Thoracic aorta (tissue), 2 donors: Measurements from ENCODE around the gene ZC3H12D. TPM values are rescaled to one million over a fixed set of nuclear protein-coding genes. Genes with fewer than 3 reads are reported as not detected.

Experiments
- ATAC-seq: fragments of 150-250 bp; one replicate; pipeline ENCODE4 v1.8.0; 2017; ENCODE audit warnings: low read depth; ENCODE audit not compliant: insufficient number of reproducible peaks, low FRiP score
- DNase-seq: peaks from one replicate; pipeline ENCODE4 v3.0.0-alpha.2; 2020; ENCODE audit warnings: low spot score
- H3K27ac ChIP-seq, 2 donors: fragments of 200-600 bp; sonication (generic); 1 replicate in 1 of 2; 2 replicates in 1 of 2; pipeline ENCODE4 v1.5.1; 2016; ENCODE audit warnings: mild to moderate bottlenecking in 2 of 2, moderate library complexity in 2 of 2
- H3K27me3 ChIP-seq: fragments of 200-600 bp; sonication (generic); replicated peaks from 2 replicates; pipeline ENCODE4 v1.6.0; 2016; ENCODE audit warnings: mild to moderate bottlenecking; ENCODE audit not compliant: insufficient read depth
- H3K36me3 ChIP-seq: fragments of 200-600 bp; sonication (generic); one replicate; pipeline ENCODE4 v1.5.1; 2016
- H3K4me1 ChIP-seq, 2 donors: fragments of 200-600 bp; sonication (generic); 1 replicate in 1 of 2; 2 replicates in 1 of 2; pipeline versions ENCODE4 v1.5.1 to v1.6.0; 2016; ENCODE audit warnings: low read depth in 2 of 2, mild to moderate bottlenecking in 1 of 2; ENCODE audit not compliant: control insufficient read depth in 1 of 2
- H3K4me3 ChIP-seq: fragments of 200-600 bp; sonication (generic); 2 replicates; pipeline ENCODE4 v1.5.1; 2016; ENCODE audit warnings: mild to moderate bottlenecking
- H3K9me3 ChIP-seq: fragments of 200-600 bp; sonication (generic); 2 replicates; pipeline ENCODE4 v1.5.1; 2016
- total RNA-seq, 2 donors: library from RNA; depleted of rRNA; stranded (reverse); fragments of >200 nt; gene quantifications; one replicate each; pipeline versions ENCODE4 v1.1.0 to v1.2.3, GENCODE V29; 2016
- TF ChIP-seq, protein P1 (sequence below): fragments of 200-600 bp; sonication (generic); IDR thresholded peaks from one replicate; pipeline ENCODE4 v1.5.1; 2019; ENCODE audit warnings: antibody characterized with exemption

Gene ZC3H12D
- total RNA-seq, 2 donors from 2014 or later = 1.9 to 3.8 TPM

DNA sequence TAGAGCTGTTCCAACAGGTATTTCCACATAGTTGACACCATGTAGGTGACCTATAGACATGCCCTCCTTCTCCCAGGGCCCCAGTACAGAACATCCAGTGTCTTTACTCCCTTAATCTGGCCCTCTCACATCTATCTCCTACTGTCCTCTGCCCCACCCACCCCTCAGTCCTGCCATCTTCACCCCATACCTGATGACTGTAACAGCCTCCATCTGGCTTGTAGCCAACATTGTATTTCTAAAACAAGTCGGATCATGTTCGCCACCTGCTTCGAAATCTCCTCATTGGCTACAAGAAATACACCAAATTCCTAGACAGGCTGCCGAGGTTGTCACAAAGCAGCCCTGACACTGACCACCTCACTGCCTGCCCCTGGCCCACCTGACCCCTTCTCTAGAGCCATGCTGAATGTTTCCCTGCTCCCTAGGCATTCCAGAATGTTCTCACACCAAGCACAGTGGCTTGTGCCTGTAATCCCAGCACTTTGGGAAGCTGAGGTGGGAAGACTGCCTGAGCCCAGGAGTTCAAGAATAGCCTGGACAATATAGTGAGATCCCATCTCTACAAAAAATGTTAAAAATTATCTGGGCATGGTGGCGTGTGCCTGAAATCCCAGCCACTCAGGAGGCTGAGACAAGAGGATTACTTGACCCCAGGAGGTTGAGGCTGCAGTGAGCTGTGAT lies 6.0 kb downstream of the ZC3H12D start:
- H3K27ac ChIP-seq = no peak overlapping the region
- TF ChIP-seq, protein P1, sequence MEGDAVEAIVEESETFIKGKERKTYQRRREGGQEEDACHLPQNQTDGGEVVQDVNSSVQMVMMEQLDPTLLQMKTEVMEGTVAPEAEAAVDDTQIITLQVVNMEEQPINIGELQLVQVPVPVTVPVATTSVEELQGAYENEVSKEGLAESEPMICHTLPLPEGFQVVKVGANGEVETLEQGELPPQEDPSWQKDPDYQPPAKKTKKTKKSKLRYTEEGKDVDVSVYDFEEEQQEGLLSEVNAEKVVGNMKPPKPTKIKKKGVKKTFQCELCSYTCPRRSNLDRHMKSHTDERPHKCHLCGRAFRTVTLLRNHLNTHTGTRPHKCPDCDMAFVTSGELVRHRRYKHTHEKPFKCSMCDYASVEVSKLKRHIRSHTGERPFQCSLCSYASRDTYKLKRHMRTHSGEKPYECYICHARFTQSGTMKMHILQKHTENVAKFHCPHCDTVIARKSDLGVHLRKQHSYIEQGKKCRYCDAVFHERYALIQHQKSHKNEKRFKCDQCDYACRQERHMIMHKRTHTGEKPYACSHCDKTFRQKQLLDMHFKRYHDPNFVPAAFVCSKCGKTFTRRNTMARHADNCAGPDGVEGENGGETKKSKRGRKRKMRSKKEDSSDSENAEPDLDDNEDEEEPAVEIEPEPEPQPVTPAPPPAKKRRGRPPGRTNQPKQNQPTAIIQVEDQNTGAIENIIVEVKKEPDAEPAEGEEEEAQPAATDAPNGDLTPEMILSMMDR = no peak
- H3K9me3 ChIP-seq = no peaks in the 10 kb centered on the region
- H3K4me1 ChIP-seq = peaks cover 0 to 7% of the 10 kb centered on the region in 2 donors
- DNase-seq (no peak), ATAC-seq (no peak)
- H3K27me3 ChIP-seq = no peaks in the 10 kb centered on the region
- H3K4me3 ChIP-seq = no peak overlapping the region
- H3K36me3 ChIP-seq = no peaks in the 10 kb centered on the region

DNA sequence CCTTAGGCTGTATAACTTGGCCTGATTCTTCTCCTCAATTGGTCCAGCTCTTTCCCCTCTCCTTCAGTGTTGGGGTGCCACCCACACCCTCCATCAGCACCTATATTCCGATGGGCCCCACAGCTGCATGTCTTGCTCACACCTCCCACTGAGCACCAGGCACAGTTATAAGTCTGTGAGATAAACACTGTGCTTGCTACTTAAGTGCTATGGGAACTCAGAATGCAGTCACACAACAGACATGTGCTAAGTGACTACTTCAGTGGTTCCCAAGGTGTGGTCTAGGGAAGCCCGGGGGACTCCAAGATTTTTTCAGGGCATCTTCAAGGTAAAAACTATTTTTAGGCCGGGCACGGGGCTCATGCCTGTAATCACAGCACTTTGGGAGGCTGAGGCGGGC lies 7.3 kb downstream of the ZC3H12D start:
- H3K9me3 ChIP-seq = no peaks in the 10 kb centered on the region
- H3K27ac ChIP-seq = no peak overlapping the region
- no peak for ATAC-seq
- DNase-seq = no peak
- peaks cover 0 to 13% of the 10 kb centered on the region in 2 donors for H3K4me1 ChIP-seq
- H3K36me3 ChIP-seq = no peaks in the 10 kb centered on the region
- H3K4me3 ChIP-seq = no peak overlapping the region
- H3K27me3 ChIP-seq = no peaks in the 10 kb centered on the region
- TF ChIP-seq, protein P1 = no peak

DNA sequence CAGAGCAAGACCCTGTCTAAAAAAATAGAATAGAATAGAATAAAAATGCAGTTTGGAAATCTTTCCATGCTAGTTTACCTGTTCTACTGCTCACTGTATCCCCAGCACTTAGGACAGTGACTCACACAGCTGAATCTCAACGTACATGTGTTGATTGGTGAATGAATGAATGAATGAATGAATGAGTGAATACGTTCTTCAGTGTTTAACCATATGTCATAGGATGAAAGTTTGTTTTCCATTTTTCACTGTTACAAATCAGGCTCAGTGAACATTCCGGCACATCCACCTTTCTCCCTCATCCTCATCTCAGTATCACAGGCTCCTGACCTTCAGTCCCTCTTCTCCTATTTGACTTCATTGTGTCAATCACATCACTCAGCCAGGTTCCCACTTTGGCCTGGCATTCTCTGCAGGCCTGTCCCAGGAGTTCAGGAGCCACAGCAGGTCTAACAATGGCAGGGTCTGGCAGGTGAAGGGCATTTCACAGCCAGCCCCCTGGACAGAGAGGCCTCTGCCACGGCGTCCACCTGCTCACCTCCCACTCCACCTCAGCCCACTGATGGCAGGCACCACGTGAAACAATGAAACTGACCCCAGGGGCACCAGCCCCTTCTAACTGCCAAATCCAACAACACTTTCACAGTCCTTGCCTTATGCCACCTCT lies 7.9 kb downstream of the ZC3H12D start:
- DNase-seq (no peak), ATAC-seq (no peak)
- no peak overlapping the region for H3K4me3 ChIP-seq
- no peaks in the 10 kb centered on the region for H3K27me3 ChIP-seq
- H3K9me3 ChIP-seq = no peaks in the 10 kb centered on the region
- no peak overlapping the region for H3K27ac ChIP-seq
- no peaks in the 10 kb centered on the region for H3K36me3 ChIP-seq
- peaks cover 0 to 7% of the 10 kb centered on the region in 2 donors for H3K4me1 ChIP-seq
- TF ChIP-seq, protein P1 = no peak

DNA sequence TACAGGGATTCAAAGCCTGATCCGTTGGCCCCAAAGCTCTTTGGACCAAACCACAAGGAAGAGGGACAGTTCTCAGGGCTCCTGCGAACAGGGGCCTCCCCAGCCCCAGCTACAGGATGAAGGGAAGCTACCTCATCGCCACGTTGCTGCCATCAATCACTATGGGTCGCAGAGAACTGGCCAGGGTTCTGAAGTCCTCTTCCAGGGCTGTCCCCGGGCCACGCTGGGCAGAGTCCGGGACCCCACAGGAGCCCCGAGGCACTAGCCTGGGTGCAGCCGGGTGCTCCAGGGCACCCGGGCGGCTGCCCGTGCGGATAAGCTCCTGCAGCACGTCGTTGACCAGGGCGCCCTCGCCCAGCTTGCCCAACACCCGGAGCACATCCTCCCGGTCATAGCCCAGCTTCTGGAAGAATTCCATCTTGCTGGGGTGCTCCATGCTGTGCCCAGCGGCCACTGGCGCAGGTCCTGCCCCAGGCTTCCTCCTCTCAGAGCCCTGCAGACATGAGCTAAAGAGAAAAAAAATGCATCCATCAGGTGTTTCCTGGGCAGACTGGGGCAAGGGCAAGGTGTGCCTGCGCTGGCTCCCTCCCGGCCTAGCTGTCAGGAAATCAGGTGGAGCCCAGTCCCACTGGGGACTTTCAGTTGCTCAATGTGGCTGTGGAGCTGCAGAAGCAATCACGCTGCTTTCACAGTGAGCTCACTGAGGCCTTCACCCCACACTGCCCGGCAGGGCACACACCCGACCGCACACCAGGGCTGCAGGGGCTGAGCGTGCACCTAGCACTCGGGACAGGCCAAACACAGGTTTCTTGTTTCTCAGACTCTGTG lies 10.5 kb downstream of the ZC3H12D start:
- Histone ChIP-seq H3K27me3 (no peaks in the 10 kb centered on the region), H3K9me3 (no peaks in the 10 kb centered on the region), H3K4me3 (no peak overlapping the region), H3K4me1 (peaks cover 0 to 7% of the 10 kb centered on the region in 2 donors), H3K27ac (no peak overlapping the region), H3K36me3 (no peaks in the 10 kb centered on the region)
- ATAC-seq = no peak
- TF ChIP-seq, protein P1 = no peak
- DNase-seq = no peak
